Measurements from ENCODE around the gene DAZAP2. TPM values are rescaled to one million over a fixed set of nuclear protein-coding genes. Genes with fewer than 3 reads are reported as not detected.
"Not testable (repeated sequence)": the region's sequence is repeated elsewhere in the genome, so short reads cannot be mapped to it uniquely, and the experiment has no call there.

DAZAP2 gene
- total RNA-seq, 1 donor from 2014 or later: 31.3 TPM

- H3K27ac ChIP-seq (ENCODE audit: low read depth, low read length): no peak overlapping the region
- no peaks in the 10 kb centered on the region for H3K9me3 ChIP-seq (ENCODE audit: control insufficient read depth in 3 of 3, low read length in 3 of 3)
- no peak overlapping the region for H3K4me3 ChIP-seq (ENCODE audit: low read length in 3 of 3)
- no peak overlapping the region for H3K9ac ChIP-seq (ENCODE audit: low read depth in 1 of 3, low read length in 3 of 3)
- H3K4me1 ChIP-seq (ENCODE audit: control insufficient read depth in 3 of 3, insufficient read depth in 3 of 3, low read length in 3 of 3): no peaks in the 10 kb centered on the region
- peaks cover 0 to 5% (median 0%) of the 10 kb centered on the region in 3 donors for H3K36me3 ChIP-seq (ENCODE audit: control insufficient read depth in 3 of 3, insufficient read depth in 3 of 3, low read length in 3 of 3)
- no peaks in the 10 kb centered on the region for H3K27me3 ChIP-seq (ENCODE audit: control insufficient read depth in 3 of 3, insufficient read depth in 3 of 3, low read length in 3 of 3)
These were observed 13.4 kb upstream of the DAZAP2 start for GRCh38 chr12:51225234-51225633.

DNA sequence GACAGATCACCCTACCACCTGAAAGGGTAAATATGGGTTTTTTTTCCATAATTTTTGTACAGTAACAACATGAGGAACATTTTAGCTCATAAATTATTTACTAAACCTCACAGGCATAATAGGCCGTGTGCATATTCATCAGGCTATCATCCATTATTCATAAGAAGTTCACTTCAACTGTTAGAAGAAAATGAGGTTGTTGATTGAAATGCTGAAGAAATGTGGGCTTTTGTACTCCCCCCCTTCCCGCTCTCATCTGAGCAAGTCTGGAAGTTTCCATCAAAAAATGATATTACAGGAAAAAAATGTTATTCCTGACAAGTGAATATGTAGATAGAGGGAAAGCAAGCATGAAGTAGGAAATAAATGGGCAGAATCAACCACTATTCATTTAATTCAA is 12.9 kb upstream of the DAZAP2 start:
- H3K4me3 ChIP-seq (ENCODE audit: low read length in 3 of 3): no peak overlapping the region
- no peak overlapping the region for H3K27ac ChIP-seq (ENCODE audit: low read depth, low read length)
- no peaks in the 10 kb centered on the region for H3K9me3 ChIP-seq (ENCODE audit: control insufficient read depth in 3 of 3, low read length in 3 of 3)
- no peaks in the 10 kb centered on the region for H3K27me3 ChIP-seq (ENCODE audit: control insufficient read depth in 3 of 3, insufficient read depth in 3 of 3, low read length in 3 of 3)
- peaks cover 0 to 5% (median 0%) of the 10 kb centered on the region in 3 donors for H3K36me3 ChIP-seq (ENCODE audit: control insufficient read depth in 3 of 3, insufficient read depth in 3 of 3, low read length in 3 of 3)
- H3K4me1 ChIP-seq (ENCODE audit: control insufficient read depth in 3 of 3, insufficient read depth in 3 of 3, low read length in 3 of 3): no peaks in the 10 kb centered on the region
- H3K9ac ChIP-seq (ENCODE audit: low read depth in 1 of 3, low read length in 3 of 3): no peak overlapping the region

DNA sequence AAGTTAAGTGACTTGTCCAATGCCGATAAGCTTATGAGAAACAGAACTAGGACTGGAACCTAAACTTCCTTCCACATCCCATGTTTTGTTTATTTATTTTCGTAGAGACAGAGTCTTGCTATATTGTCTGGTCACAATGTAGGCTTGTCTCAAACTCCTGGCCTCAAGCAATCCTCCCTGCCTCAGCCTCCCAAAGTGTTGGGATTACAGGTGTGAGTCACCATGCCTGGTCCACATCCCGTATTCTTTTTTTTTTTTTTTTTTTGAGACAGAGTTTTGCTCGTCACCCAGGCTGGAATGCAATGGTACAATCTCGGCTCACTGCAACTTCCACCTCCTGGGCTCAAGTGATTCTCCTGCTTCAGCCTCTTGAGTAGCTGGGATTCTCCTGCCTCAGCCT is 11.5 kb upstream of the DAZAP2 start:
- H3K4me1 ChIP-seq (ENCODE audit: control insufficient read depth in 3 of 3, insufficient read depth in 3 of 3, low read length in 3 of 3); H3K27me3 ChIP-seq (ENCODE audit: control insufficient read depth in 3 of 3, insufficient read depth in 3 of 3, low read length in 3 of 3); H3K4me3 ChIP-seq (ENCODE audit: low read length in 3 of 3); H3K9ac ChIP-seq (ENCODE audit: low read depth in 1 of 3, low read length in 3 of 3); H3K36me3 ChIP-seq (ENCODE audit: control insufficient read depth in 3 of 3, insufficient read depth in 3 of 3, low read length in 3 of 3); H3K27ac ChIP-seq (ENCODE audit: low read depth, low read length); H3K9me3 ChIP-seq (ENCODE audit: control insufficient read depth in 3 of 3, low read length in 3 of 3): not testable (repeated sequence)

DNA sequence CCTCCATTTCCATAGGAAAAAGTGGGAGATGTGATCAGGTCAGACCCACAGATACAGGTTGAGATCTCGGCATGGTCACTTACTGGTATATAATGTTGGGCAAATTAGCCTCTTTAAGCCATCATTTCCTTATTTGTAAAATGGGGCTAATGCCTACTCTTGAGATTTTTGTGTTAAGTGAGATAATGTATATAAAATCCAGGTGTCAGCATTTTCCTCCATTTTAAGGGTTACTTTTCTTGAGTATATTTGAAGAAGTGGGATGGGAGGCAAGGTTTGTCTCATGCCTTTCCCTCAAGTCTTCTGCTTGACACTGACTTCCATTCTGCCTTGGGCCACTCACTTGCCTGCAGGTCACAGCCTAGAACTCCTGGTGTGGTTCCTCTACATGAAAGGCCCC is 10.7 kb upstream of the DAZAP2 start:
- Histone ChIP-seq H3K9me3 (ENCODE audit: control insufficient read depth in 3 of 3, low read length in 3 of 3) (no peaks in the 10 kb centered on the region), H3K27me3 (ENCODE audit: control insufficient read depth in 3 of 3, insufficient read depth in 3 of 3, low read length in 3 of 3) (no peaks in the 10 kb centered on the region)

GRCh38 chr12:51229116-51229809 is 9.4 kb upstream of the DAZAP2 start:
- H3K9ac ChIP-seq (ENCODE audit: low read depth in 1 of 3, low read length in 3 of 3): no peak overlapping the region
- peaks cover 0 to 5% (median 0%) of the 10 kb centered on the region in 3 donors for H3K36me3 ChIP-seq (ENCODE audit: control insufficient read depth in 3 of 3, insufficient read depth in 3 of 3, low read length in 3 of 3)
- no peaks in the 10 kb centered on the region for H3K9me3 ChIP-seq (ENCODE audit: control insufficient read depth in 3 of 3, low read length in 3 of 3)
- H3K4me1 ChIP-seq (ENCODE audit: control insufficient read depth in 3 of 3, insufficient read depth in 3 of 3, low read length in 3 of 3): no peaks in the 10 kb centered on the region
- no peak overlapping the region for H3K4me3 ChIP-seq (ENCODE audit: low read length in 3 of 3)
- no peaks in the 10 kb centered on the region for H3K27me3 ChIP-seq (ENCODE audit: control insufficient read depth in 3 of 3, insufficient read depth in 3 of 3, low read length in 3 of 3)
- no peak overlapping the region for H3K27ac ChIP-seq (ENCODE audit: low read depth, low read length)

More for the DNA sequence above, 10.7 kb upstream of the DAZAP2 start:
- Histone ChIP-seq H3K4me1 (ENCODE audit: control insufficient read depth in 3 of 3, insufficient read depth in 3 of 3, low read length in 3 of 3) (no peaks in the 10 kb centered on the region), H3K27ac (ENCODE audit: low read depth, low read length) (no peak overlapping the region), H3K4me3 (ENCODE audit: low read length in 3 of 3) (no peak overlapping the region), H3K9ac (ENCODE audit: low read depth in 1 of 3, low read length in 3 of 3) (no peak overlapping the region), H3K36me3 (ENCODE audit: control insufficient read depth in 3 of 3, insufficient read depth in 3 of 3, low read length in 3 of 3) (peaks cover 0 to 5% (median 0%) of the 10 kb centered on the region in 3 donors)

DNA sequence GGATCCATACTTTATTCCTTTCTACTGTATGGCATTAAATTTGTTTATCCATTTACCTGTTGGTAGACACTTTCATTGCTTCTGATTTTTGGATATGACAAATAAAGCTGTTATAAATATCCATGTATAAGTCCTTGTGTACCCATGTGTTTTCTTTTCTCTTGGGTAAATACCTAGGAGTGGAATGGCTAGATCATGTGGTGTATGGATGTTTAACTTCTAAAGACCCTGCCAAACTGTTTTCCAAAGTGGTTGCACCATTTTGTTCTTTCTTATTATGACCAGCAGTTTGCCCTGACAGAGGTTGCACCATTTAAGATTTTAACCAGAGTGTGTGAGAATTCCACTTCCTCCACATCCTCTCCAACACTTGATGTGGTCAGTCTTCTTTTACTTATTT is 6.0 kb upstream of the DAZAP2 start:
- Histone ChIP-seq H3K9ac (ENCODE audit: low read depth in 1 of 3, low read length in 3 of 3) (no peak overlapping the region), H3K4me3 (ENCODE audit: low read length in 3 of 3) (no peak overlapping the region), H3K4me1 (ENCODE audit: control insufficient read depth in 3 of 3, insufficient read depth in 3 of 3, low read length in 3 of 3) (no peaks in the 10 kb centered on the region), H3K27me3 (ENCODE audit: control insufficient read depth in 3 of 3, insufficient read depth in 3 of 3, low read length in 3 of 3) (no peaks in the 10 kb centered on the region), H3K27ac (ENCODE audit: low read depth, low read length) (no peak overlapping the region), H3K9me3 (ENCODE audit: control insufficient read depth in 3 of 3, low read length in 3 of 3) (no peaks in the 10 kb centered on the region), H3K36me3 (ENCODE audit: control insufficient read depth in 3 of 3, insufficient read depth in 3 of 3, low read length in 3 of 3) (no peaks in the 10 kb centered on the region)

DNA sequence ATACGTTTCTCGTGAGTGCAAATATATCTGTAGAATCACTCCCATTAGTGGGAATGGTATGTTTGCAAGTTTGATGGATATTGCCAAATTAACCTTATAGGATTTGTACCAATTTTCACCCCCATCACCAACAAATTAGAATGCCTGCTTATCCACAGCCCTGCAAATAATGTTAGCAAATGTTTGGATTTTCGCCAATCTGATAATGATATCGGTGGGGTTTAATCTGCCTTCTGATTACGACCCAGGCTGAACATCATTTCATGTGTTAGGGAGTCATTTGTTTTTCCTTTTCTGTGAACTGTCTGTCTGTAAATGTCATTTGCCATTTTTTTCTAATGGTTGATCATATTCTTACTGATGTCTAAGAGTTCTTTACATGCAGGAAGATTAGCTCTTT is 4.1 kb upstream of the DAZAP2 start:
- no peak overlapping the region for H3K9ac ChIP-seq (ENCODE audit: low read depth in 1 of 3, low read length in 3 of 3)
- peaks cover 4 to 9% (median 6%) of the 10 kb centered on the region in 3 donors for H3K4me1 ChIP-seq (ENCODE audit: control insufficient read depth in 3 of 3, insufficient read depth in 3 of 3, low read length in 3 of 3)
- peaks cover 0 to 3% (median 0%) of the 10 kb centered on the region in 3 donors for H3K36me3 ChIP-seq (ENCODE audit: control insufficient read depth in 3 of 3, insufficient read depth in 3 of 3, low read length in 3 of 3)
- no peak overlapping the region for H3K27ac ChIP-seq (ENCODE audit: low read depth, low read length)
- H3K9me3 ChIP-seq (ENCODE audit: control insufficient read depth in 3 of 3, low read length in 3 of 3): no peaks in the 10 kb centered on the region
- H3K4me3 ChIP-seq (ENCODE audit: low read length in 3 of 3): no peak overlapping the region
- no peaks in the 10 kb centered on the region for H3K27me3 ChIP-seq (ENCODE audit: control insufficient read depth in 3 of 3, insufficient read depth in 3 of 3, low read length in 3 of 3)

DNA sequence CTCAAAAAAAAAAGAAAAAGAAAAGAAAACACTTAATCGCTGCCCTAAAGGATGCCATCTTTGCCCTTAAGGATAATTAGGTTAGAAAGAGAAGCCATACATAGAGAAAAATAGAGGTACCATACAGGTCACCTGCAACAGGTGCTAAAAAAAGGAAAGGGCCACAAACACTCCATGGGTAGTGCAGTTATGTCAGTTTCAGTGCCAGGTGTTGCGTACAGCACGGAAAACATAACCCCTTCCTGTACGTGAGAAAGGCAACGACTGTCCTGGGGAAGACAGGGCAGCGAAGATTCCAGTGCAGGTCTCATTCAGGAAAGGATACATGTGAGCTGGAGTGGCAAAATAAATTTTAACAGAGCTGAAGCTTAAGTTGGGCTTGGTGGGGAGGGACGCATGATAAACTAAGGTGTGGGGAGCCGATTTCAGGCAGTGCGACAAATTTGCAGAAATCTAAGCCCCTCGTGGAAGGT is 553 bp upstream of the DAZAP2 start:
- Histone ChIP-seq H3K36me3 (ENCODE audit: control insufficient read depth in 3 of 3, insufficient read depth in 3 of 3, low read length in 3 of 3) (peaks cover 29 to 31% (median 29%) of the 10 kb centered on the region in 3 donors), H3K9ac (ENCODE audit: low read depth in 1 of 3, low read length in 3 of 3) (peak overlapping the region; percentile 83 to 100 (median 100)), H3K9me3 (ENCODE audit: control insufficient read depth in 3 of 3, low read length in 3 of 3) (no peaks in the 10 kb centered on the region), H3K27ac (ENCODE audit: low read depth, low read length) (peak overlapping the region; percentile 100), H3K27me3 (ENCODE audit: control insufficient read depth in 3 of 3, insufficient read depth in 3 of 3, low read length in 3 of 3) (no peaks in the 10 kb centered on the region), H3K4me3 (ENCODE audit: low read length in 3 of 3) (peak overlapping the region; percentile 89 to 100 (median 95)), H3K4me1 (ENCODE audit: control insufficient read depth in 3 of 3, insufficient read depth in 3 of 3, low read length in 3 of 3) (peaks cover 15 to 26% (median 18%) of the 10 kb centered on the region in 3 donors)

DNA sequence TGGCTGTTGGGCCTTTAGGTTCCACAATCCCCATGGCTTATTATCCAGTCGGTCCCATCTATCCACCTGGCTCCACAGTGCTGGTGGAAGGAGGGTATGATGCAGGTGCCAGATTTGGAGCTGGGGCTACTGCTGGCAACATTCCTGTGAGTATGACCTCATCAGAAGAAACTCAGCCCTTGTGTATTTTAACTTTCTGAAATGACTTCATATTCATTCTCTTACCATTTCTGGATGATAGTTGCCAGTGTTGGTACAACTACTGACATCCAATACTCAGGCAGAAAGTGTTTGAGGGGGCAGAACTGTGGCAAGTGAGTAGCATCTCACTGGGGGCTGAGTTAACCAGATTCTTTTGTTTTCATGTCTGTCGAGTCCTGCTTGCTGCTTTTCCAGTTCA is 2.3 kb downstream of the DAZAP2 start:
- no peak overlapping the region for H3K4me3 ChIP-seq (ENCODE audit: low read length in 3 of 3)
- peaks cover 15 to 26% (median 18%) of the 10 kb centered on the region in 3 donors for H3K4me1 ChIP-seq (ENCODE audit: control insufficient read depth in 3 of 3, insufficient read depth in 3 of 3, low read length in 3 of 3)
- peaks cover 29 to 42% (median 36%) of the 10 kb centered on the region in 3 donors for H3K36me3 ChIP-seq (ENCODE audit: control insufficient read depth in 3 of 3, insufficient read depth in 3 of 3, low read length in 3 of 3)
- no peak overlapping the region for H3K9ac ChIP-seq (ENCODE audit: low read depth in 1 of 3, low read length in 3 of 3)
- no peak overlapping the region for H3K27ac ChIP-seq (ENCODE audit: low read depth, low read length)
- H3K27me3 ChIP-seq (ENCODE audit: control insufficient read depth in 3 of 3, insufficient read depth in 3 of 3, low read length in 3 of 3): no peaks in the 10 kb centered on the region
- no peaks in the 10 kb centered on the region for H3K9me3 ChIP-seq (ENCODE audit: control insufficient read depth in 3 of 3, low read length in 3 of 3)

DNA sequence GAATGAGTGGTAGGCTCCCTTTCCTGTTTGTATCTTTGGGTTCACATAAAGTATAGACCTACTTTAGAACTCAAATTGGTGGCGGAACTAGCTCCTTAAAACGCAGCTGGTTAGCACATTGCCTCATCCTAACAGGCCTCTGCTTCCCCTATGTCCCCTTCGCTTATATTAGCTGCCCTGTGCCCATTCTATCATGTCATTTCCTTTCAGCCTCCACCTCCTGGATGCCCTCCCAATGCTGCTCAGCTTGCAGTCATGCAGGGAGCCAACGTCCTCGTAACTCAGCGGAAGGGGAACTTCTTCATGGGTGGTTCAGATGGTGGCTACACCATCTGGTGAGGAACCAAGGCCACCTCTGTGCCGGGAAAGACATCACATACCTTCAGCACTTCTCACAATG is 3.5 kb downstream of the DAZAP2 start:
- Histone ChIP-seq H3K27ac (ENCODE audit: low read depth, low read length) (no peak overlapping the region), H3K4me3 (ENCODE audit: low read length in 3 of 3) (no peak overlapping the region), H3K4me1 (ENCODE audit: control insufficient read depth in 3 of 3, insufficient read depth in 3 of 3, low read length in 3 of 3) (peaks cover 15 to 26% (median 18%) of the 10 kb centered on the region in 3 donors), H3K9me3 (ENCODE audit: control insufficient read depth in 3 of 3, low read length in 3 of 3) (no peaks in the 10 kb centered on the region), H3K9ac (ENCODE audit: low read depth in 1 of 3, low read length in 3 of 3) (no peak overlapping the region), H3K27me3 (ENCODE audit: control insufficient read depth in 3 of 3, insufficient read depth in 3 of 3, low read length in 3 of 3) (no peaks in the 10 kb centered on the region), H3K36me3 (ENCODE audit: control insufficient read depth in 3 of 3, insufficient read depth in 3 of 3, low read length in 3 of 3) (peaks cover 29 to 43% (median 36%) of the 10 kb centered on the region in 3 donors)
